ENCODE results near the gene FBXL22. TPM values are rescaled to one million over a fixed set of nuclear protein-coding genes. Genes with fewer than 3 reads are reported as not detected.

FBXL22 gene
- total RNA-seq, 1 donor from 2014 or later: 31.0 TPM

Other genes with a start within 250 kb of the FBXL22 start
- 0.27 TPM for gene CA12, start 215.5 kb upstream of the FBXL22 start, total RNA-seq
- gene USP3, start 92.8 kb upstream of the FBXL22 start, total RNA-seq: 15.9 TPM
- gene HERC1, start 236.6 kb downstream of the FBXL22 start, total RNA-seq: 75.2 TPM

Data from Right ventricle myocardium superior (tissue), 1 donor.